ENCODE measurements around the gene INVS. TPM values are rescaled to one million over a fixed set of nuclear protein-coding genes. Genes with fewer than 3 reads are reported as not detected.

INVS gene
- total and polyA plus RNA-seq, 12 donors, result 1.6 to 8.0 (median 5.5) TPM

DNA sequence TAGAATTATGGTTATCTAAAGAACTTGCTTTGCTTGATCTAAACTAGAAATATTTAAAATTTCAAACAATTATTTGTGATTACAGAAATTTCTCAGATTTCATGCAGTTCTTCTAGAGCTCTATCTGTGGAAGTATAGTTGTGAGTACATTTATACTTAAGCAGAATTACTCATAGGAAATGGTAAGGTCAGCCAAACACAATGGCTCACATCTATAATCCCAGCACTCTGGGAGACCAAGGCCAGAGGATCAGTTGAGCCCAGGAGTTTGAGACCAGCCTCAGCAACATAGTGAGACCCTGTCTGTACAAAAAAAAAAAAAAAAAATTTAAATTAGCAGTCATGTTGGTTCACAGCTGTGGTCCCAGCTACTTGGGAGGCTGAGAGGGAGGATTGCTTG, 71.0 kb downstream of the INVS start:
- no peak overlapping the region for H3K4me3 ChIP-seq
- TF ChIP-seq, protein P1, sequence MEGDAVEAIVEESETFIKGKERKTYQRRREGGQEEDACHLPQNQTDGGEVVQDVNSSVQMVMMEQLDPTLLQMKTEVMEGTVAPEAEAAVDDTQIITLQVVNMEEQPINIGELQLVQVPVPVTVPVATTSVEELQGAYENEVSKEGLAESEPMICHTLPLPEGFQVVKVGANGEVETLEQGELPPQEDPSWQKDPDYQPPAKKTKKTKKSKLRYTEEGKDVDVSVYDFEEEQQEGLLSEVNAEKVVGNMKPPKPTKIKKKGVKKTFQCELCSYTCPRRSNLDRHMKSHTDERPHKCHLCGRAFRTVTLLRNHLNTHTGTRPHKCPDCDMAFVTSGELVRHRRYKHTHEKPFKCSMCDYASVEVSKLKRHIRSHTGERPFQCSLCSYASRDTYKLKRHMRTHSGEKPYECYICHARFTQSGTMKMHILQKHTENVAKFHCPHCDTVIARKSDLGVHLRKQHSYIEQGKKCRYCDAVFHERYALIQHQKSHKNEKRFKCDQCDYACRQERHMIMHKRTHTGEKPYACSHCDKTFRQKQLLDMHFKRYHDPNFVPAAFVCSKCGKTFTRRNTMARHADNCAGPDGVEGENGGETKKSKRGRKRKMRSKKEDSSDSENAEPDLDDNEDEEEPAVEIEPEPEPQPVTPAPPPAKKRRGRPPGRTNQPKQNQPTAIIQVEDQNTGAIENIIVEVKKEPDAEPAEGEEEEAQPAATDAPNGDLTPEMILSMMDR (IDR thresholded peaks at IDR 0.05), result no peak
- H3K4me1 ChIP-seq, result no peaks in the 10 kb centered on the region
- peaks cover 0 to 22% (median 5%) of the 10 kb centered on the region in 11 donors for H3K9me3 ChIP-seq
- intact Hi-C loops (cut with DNase I), result no loop called here
- no peak for DNase-seq
- no peak overlapping the region for H3K27ac ChIP-seq
- no peaks in the 10 kb centered on the region for H3K27me3 ChIP-seq
- ATAC-seq, result no peak
- H3K36me3 ChIP-seq, result peaks cover 0 to 22% (median 0%) of the 10 kb centered on the region in 9 donors

DNA sequence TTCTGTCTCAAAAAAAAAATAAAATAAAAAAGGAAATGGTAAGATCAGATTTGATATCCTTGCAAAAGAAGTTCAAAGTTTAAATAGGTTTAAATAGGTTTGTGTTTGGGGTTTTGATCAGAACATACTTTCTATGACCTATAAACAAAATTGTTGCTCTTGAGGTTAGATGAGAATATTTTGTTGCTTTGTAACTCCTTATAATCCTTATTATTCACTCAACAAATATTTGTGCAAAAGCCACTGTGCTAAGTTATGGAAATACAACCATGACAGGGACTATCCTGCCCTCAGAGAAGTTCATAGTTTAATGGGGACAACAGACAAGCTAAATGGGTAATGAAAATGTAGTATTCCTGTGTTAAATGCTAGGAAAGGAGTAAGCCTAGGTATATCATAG, 71.5 kb downstream of the INVS start:
- Histone ChIP-seq H3K9me3 (peaks cover 0 to 23% (median 5%) of the 10 kb centered on the region in 11 donors), H3K4me3 (no peak overlapping the region), H3K27ac (no peak overlapping the region), H3K27me3 (no peaks in the 10 kb centered on the region), H3K36me3 (peaks cover 0 to 23% (median 0%) of the 10 kb centered on the region in 9 donors), H3K4me1 (no peaks in the 10 kb centered on the region)
- intact Hi-C loops (cut with DNase I), result no loop called here
- DNase-seq (no peak), ATAC-seq (no peak)
- TF ChIP-seq, protein P1 (IDR thresholded peaks at IDR 0.05), result no peak

DNA sequence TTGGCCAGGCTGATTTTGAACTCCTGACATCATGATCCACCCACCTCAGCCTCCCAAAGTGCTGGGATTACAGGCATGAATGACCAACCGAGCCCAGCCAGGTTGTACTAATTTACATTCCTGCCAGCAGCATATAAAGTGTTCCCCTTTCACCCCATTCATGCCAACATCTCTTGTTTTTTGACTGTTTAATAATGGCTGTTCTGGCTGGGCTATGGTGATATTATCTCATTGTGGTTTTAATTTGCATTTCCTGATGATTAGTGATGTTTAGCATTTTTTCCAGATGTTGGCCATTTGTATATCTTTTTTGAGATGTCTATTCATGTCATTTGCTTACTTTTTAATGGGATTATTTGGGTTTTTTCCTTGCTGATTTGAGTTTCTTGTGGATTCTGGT, 87.3 kb downstream of the INVS start:
- no peaks in the 10 kb centered on the region for H3K4me1 ChIP-seq
- TF ChIP-seq, protein P1 (IDR thresholded peaks at IDR 0.05), result no peak
- H3K9me3 ChIP-seq, result peaks cover 0 to 66% (median 27%) of the 10 kb centered on the region in 11 donors
- H3K27ac ChIP-seq, result no peak overlapping the region
- DNase-seq, result no peak
- no peaks in the 10 kb centered on the region for H3K36me3 ChIP-seq
- no peak overlapping the region for H3K4me3 ChIP-seq
- intact Hi-C loops (cut with DNase I), result no loop called here
- H3K27me3 ChIP-seq, result no peaks in the 10 kb centered on the region
- no peak for ATAC-seq
- 81 to 91% methylated on average over 1 of the region's 1 CpG for WGBS, 2 donors

DNA sequence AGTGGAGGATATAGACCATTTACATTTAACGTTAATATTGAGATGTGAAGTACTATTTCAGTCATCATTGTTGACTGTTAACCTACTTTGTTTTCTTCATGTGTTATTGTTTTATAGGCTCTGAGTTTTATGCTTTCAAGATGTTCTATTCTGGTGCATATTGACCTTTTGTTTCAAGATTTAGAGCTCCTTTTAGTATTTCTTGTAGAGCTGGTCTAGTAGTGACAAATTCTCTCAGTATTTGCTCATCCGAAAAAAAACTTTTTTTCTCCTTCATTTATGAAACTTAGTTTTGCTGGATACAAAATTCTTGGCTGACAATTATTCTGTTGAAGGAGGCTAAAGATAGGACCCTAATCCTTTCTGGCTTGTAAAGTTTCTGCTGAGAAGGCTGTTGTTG, 91.3 kb downstream of the INVS start:
- Histone ChIP-seq H3K4me3 (no peak overlapping the region), H3K27ac (no peak overlapping the region), H3K9me3 (peaks cover 0 to 71% (median 30%) of the 10 kb centered on the region in 11 donors), H3K36me3 (peaks cover 0 to 11% (median 0%) of the 10 kb centered on the region in 9 donors), H3K4me1 (no peaks in the 10 kb centered on the region), H3K27me3 (no peaks in the 10 kb centered on the region)
- WGBS, 2 donors, result 98 to 99% methylated on average over 2 of the region's 2 CpGs
- DNase-seq (no peak), ATAC-seq (no peak)
- intact Hi-C loops (cut with DNase I), result loop anchor here in 1 of 10 donors (10.0 kb wide), 1 partner anchor 46 kb away; no protein-coding TSS in a partner anchor
- TF ChIP-seq, protein P1 (IDR thresholded peaks at IDR 0.05), result no peak

Data from heart right ventricle (tissue), 16 donors.